ENCODE data around the gene GPR62. TPM values are rescaled to one million over a fixed set of nuclear protein-coding genes. Genes with fewer than 3 reads are reported as not detected.

The GPR62 gene
- total RNA-seq, 4 donors from 2014 or later = 0.94 TPM; not detected in 3

- no peak for TF ChIP-seq CTCF (IDR thresholded peaks at IDR 0.05; ENCODE audit: low read depth)
Measured at GRCh38 chr3:51960386-51960785, 5.2 kb downstream of the GPR62 start.

GRCh38 chr3:51961011-51961410 lies 5.8 kb downstream of the GPR62 start:
- TF ChIP-seq CTCF (IDR thresholded peaks at IDR 0.05; ENCODE audit: low read depth) = no peak

GRCh38 chr3:51961602-51962569 lies 6.7 kb downstream of the GPR62 start:
- no peak for TF ChIP-seq CTCF (IDR thresholded peaks at IDR 0.05; ENCODE audit: low read depth)

- no peak for TF ChIP-seq CTCF (IDR thresholded peaks at IDR 0.05; ENCODE audit: low read depth)
Measured at GRCh38 chr3:51962854-51963530, 7.8 kb downstream of the GPR62 start.

- TF ChIP-seq CTCF (IDR thresholded peaks at IDR 0.05; ENCODE audit: low read depth) = no peak
Measured at GRCh38 chr3:51963951-51964451, 8.8 kb downstream of the GPR62 start.

GRCh38 chr3:51964521-51964920 lies 9.3 kb downstream of the GPR62 start:
- TF ChIP-seq CTCF (IDR thresholded peaks at IDR 0.05; ENCODE audit: low read depth) = no peak

- TF ChIP-seq CTCF (IDR thresholded peaks at IDR 0.05; ENCODE audit: low read depth) = no peak
Measured at GRCh38 chr3:51966016-51966415, 10.8 kb downstream of the GPR62 start.

All from subcutaneous adipose tissue (tissue), 4 donors.